A549 (cell line): Measurements from ENCODE around the gene ZNF267.
"Not testable (repeated sequence)": the region's sequence is repeated elsewhere in the genome, so short reads cannot be mapped to it uniquely, and the experiment has no call there.

Experiments
- CTCF ChIP-seq: fragments of >200 bp; sonication (Bioruptor Twin); formaldehyde crosslinking; IDR thresholded peaks from 3 replicates; pipeline ENCODE4 v1.5.1; 2016
- TF ChIP-seq, protein P1 (sequence below): IDR thresholded peaks from 2 replicates; pipeline ENCODE4 v1.6.1; 2012
- TF ChIP-seq, protein P2 (sequence below): IDR thresholded peaks from 2 replicates; pipeline ENCODE4 v1.6.1; 2012

- TF ChIP-seq CTCF, result not testable (repeated sequence)
- TF ChIP-seq, protein P1, sequence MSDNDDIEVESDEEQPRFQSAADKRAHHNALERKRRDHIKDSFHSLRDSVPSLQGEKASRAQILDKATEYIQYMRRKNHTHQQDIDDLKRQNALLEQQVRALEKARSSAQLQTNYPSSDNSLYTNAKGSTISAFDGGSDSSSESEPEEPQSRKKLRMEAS, result not testable (repeated sequence)
- TF ChIP-seq, protein P2, sequence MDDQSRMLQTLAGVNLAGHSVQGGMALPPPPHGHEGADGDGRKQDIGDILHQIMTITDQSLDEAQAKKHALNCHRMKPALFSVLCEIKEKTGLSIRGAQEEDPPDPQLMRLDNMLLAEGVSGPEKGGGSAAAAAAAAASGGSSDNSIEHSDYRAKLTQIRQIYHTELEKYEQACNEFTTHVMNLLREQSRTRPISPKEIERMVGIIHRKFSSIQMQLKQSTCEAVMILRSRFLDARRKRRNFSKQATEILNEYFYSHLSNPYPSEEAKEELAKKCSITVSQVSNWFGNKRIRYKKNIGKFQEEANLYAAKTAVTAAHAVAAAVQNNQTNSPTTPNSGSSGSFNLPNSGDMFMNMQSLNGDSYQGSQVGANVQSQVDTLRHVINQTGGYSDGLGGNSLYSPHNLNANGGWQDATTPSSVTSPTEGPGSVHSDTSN, result not testable (repeated sequence)
Observed at GRCh38 chr16:31848572-31848971, 25.0 kb upstream of the ZNF267 start.
